ENCODE results near the gene C10orf53.

C10orf53 gene

DNA sequence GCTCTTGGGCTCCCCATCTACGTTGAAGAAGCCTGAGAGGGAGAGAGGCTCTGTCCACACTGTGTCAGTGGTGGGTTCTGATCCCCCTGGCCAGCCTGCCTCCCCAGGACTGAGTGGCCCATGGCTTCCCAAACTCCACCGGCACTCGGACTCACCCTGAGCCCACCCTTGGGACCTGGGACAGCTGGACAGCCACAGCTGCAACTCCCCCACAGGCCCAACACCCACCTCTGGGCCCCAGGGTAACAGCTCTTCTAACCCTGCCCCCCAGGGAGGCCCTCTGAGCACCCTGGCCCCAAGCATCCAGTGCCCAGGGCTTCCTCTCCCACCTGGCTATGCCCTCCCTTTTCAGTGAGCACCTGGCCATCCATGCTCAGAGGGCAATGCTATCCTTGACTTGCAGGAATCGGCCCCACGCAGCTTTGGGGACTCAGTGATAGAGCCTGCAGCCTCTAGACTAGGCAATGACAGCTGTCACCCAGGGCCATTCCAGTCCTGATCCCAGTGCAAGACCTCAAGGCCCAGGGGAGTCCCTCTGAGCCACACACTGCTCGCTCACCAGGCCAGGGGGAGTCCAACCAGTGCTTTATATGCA is 64.7 kb downstream of the C10orf53 start:
- H3K4me3 ChIP-seq (ENCODE audit: low read depth, low read length): no peak overlapping the region
- no peak for TF ChIP-seq CTCF (IDR thresholded peaks at IDR 0.05; ENCODE audit: low read depth, low read length)

GRCh38 chr10:49744924-49745605 is 65.6 kb downstream of the C10orf53 start:
- no peak for TF ChIP-seq CTCF (IDR thresholded peaks at IDR 0.05; ENCODE audit: low read depth, low read length)
- H3K4me3 ChIP-seq (ENCODE audit: low read depth, low read length): no peak overlapping the region

DNA sequence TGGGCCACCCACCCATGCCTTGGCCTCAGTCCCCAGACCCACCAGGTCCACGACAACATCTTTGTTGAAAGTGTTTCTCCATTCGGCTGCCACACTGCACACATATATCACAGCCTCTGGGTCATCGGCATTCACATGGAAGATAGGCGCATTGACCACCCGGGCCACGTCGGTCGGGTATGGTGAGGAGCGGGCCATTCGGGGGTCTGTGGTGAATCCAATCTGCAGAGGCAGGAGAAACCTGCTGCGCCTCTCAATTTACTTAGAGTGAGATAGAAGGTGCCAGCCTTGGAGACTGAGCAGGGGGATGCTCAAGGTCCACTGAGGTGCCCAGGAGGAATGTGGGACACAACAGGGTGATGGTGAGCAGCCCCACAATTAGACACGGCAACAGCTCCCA is 66.3 kb downstream of the C10orf53 start:
- TF ChIP-seq CTCF (IDR thresholded peaks at IDR 0.05; ENCODE audit: low read depth, low read length): no peak
- no peak overlapping the region for H3K4me3 ChIP-seq (ENCODE audit: low read depth, low read length)

- TF ChIP-seq CTCF (IDR thresholded peaks at IDR 0.05; ENCODE audit: low read depth, low read length): no peak
- H3K4me3 ChIP-seq (ENCODE audit: low read depth, low read length): no peak overlapping the region
Observed at GRCh38 chr10:49746626-49747302, 67.3 kb downstream of the C10orf53 start.

All from WI38 (cell line).